Ascending aorta (tissue), 2 donors: ENCODE measurements around the gene KIAA1210. TPM values are rescaled to one million over a fixed set of nuclear protein-coding genes. Genes with fewer than 3 reads are reported as not detected.

ENCODE experiments used
- DNase-seq, 2 donors: peaks; one replicate each; pipeline ENCODE4 v3.0.0-alpha.2; 2019; ENCODE audit warnings: low spot score in 2 of 2
- H3K27ac ChIP-seq, 2 donors: fragments of 200-600 bp; sonication (generic); one replicate each; pipeline ENCODE4 v1.5.1; 2016 to 2017; ENCODE audit warnings: mild to moderate bottlenecking in 1 of 2
- H3K27me3 ChIP-seq: fragments of 200-600 bp; sonication (generic); one replicate; pipeline ENCODE4 v1.5.1; 2017
- H3K36me3 ChIP-seq, 2 donors: fragments of 200-600 bp; sonication (generic); one replicate each; pipeline ENCODE4 v1.5.1; 2016
- H3K4me1 ChIP-seq, 2 donors: fragments of 200-600 bp; sonication (generic); one replicate each; pipeline ENCODE4 v1.5.1; 2016 to 2017; ENCODE audit warnings: mild to moderate bottlenecking in 1 of 2
- H3K4me3 ChIP-seq, 2 donors: fragments of 200-600 bp; sonication (generic); one replicate each; pipeline ENCODE4 v1.5.1; 2016 to 2017; ENCODE audit warnings: mild to moderate bottlenecking in 1 of 2
- H3K9me3 ChIP-seq, 2 donors: fragments of 200-600 bp; sonication (generic); one replicate each; pipeline ENCODE4 v1.5.1; 2016
- CTCF ChIP-seq, 3 experiments: fragments of 200-600 bp in 2 of 3; fragments of 450-650 bp in 1 of 3; sonication (generic) in 2 of 3; IDR thresholded peaks; one replicate each; pipeline ENCODE4 v1.5.1; 2016 to 2019; ENCODE audit warnings: antibody characterized with exemption in 3 of 3, mild to moderate bottlenecking in 1 of 3, moderate library complexity in 1 of 3
- intact Hi-C: fragments of 100-400 bp; cut with DNase I; formaldehyde crosslinking; loops from one replicate; pipeline ENCODE4 v1.15.1; 2023
- total RNA-seq: library from RNA; depleted of rRNA; stranded (reverse); fragments of >200 nt; gene quantifications from one replicate; pipeline ENCODE4 v1.1.0, GENCODE V29; 2016

The KIAA1210 gene
- total RNA-seq, 1 donor from 2014 or later = under 0.01 TPM

GRCh38 chrX:119145241-119145653 lies 17.6 kb upstream of the KIAA1210 start:
- intact Hi-C loops = no loop called here

GRCh38 chrX:119134466-119134865 lies 6.9 kb upstream of the KIAA1210 start:
- no peaks in the 10 kb centered on the region for H3K4me1 ChIP-seq
- no peak for DNase-seq
- H3K4me3 ChIP-seq = no peak overlapping the region
- no peaks in the 10 kb centered on the region for H3K9me3 ChIP-seq
- intact Hi-C loops = no loop called here
- H3K27ac ChIP-seq = no peak overlapping the region
- no peaks in the 10 kb centered on the region for H3K36me3 ChIP-seq
- TF ChIP-seq CTCF (IDR thresholded peaks at IDR 0.05) = no peak
- H3K27me3 ChIP-seq = no peaks in the 10 kb centered on the region

More at GRCh38 chrX:119145241-119145653, 17.6 kb upstream of the KIAA1210 start:
- Histone ChIP-seq H3K4me1 (no peaks in the 10 kb centered on the region), H3K36me3 (no peaks in the 10 kb centered on the region), H3K27me3 (no peaks in the 10 kb centered on the region), H3K9me3 (no peaks in the 10 kb centered on the region), H3K27ac (no peak overlapping the region), H3K4me3 (no peak overlapping the region)
- TF ChIP-seq CTCF (IDR thresholded peaks at IDR 0.05) = no peak
- DNase-seq = no peak

- Histone ChIP-seq H3K36me3 (no peaks in the 10 kb centered on the region), H3K9me3 (no peaks in the 10 kb centered on the region), H3K27ac (no peak overlapping the region), H3K4me3 (no peak overlapping the region), H3K27me3 (no peaks in the 10 kb centered on the region), H3K4me1 (no peaks in the 10 kb centered on the region)
- intact Hi-C loops = no loop called here
- no peak for DNase-seq
- no peak for TF ChIP-seq CTCF (IDR thresholded peaks at IDR 0.05)
These were observed 5.3 kb upstream of the KIAA1210 start for GRCh38 chrX:119132961-119133360.

- intact Hi-C loops = no loop called here
- no peaks in the 10 kb centered on the region for H3K27me3 ChIP-seq
- H3K27ac ChIP-seq = no peak overlapping the region
- no peaks in the 10 kb centered on the region for H3K4me1 ChIP-seq
- H3K36me3 ChIP-seq = no peaks in the 10 kb centered on the region
- no peak for DNase-seq
- TF ChIP-seq CTCF (IDR thresholded peaks at IDR 0.05) = no peak
- H3K4me3 ChIP-seq = no peak overlapping the region
- H3K9me3 ChIP-seq = no peaks in the 10 kb centered on the region
These were observed 4.7 kb upstream of the KIAA1210 start for GRCh38 chrX:119132316-119132715.

- TF ChIP-seq CTCF (IDR thresholded peaks at IDR 0.05) = no peak
- H3K4me1 ChIP-seq = no peaks in the 10 kb centered on the region
- no peaks in the 10 kb centered on the region for H3K9me3 ChIP-seq
- no peak for DNase-seq
- no peak overlapping the region for H3K4me3 ChIP-seq
- no peaks in the 10 kb centered on the region for H3K36me3 ChIP-seq
- intact Hi-C loops = no loop called here
- no peak overlapping the region for H3K27ac ChIP-seq
- H3K27me3 ChIP-seq = no peaks in the 10 kb centered on the region
These were observed 3.3 kb upstream of the KIAA1210 start for GRCh38 chrX:119130911-119131310.

GRCh38 chrX:119121341-119121740 lies 6.3 kb downstream of the KIAA1210 start:
- no peak for DNase-seq
- no peaks in the 10 kb centered on the region for H3K9me3 ChIP-seq
- H3K27me3 ChIP-seq = no peaks in the 10 kb centered on the region
- intact Hi-C loops = no loop called here
- H3K4me3 ChIP-seq = no peak overlapping the region
- H3K4me1 ChIP-seq = no peaks in the 10 kb centered on the region
- no peak for TF ChIP-seq CTCF (IDR thresholded peaks at IDR 0.05)
- H3K36me3 ChIP-seq = no peaks in the 10 kb centered on the region
- no peak overlapping the region for H3K27ac ChIP-seq
